CD4-positive, alpha-beta T cell treated with Interleukin-21 for 1 hour (primary cell): ENCODE measurements around the gene EFCAB12.

Experiments used
- DNase-seq: peaks from one replicate; pipeline ENCODE4 v3.0.0-alpha.2; 2020

Gene EFCAB12

GRCh38 chr3:129442947-129443346 lies 14.5 kb upstream of the EFCAB12 start:
- no peak for DNase-seq

- no peak for DNase-seq
Measured at GRCh38 chr3:129442486-129442885, 14.1 kb upstream of the EFCAB12 start.

DNA sequence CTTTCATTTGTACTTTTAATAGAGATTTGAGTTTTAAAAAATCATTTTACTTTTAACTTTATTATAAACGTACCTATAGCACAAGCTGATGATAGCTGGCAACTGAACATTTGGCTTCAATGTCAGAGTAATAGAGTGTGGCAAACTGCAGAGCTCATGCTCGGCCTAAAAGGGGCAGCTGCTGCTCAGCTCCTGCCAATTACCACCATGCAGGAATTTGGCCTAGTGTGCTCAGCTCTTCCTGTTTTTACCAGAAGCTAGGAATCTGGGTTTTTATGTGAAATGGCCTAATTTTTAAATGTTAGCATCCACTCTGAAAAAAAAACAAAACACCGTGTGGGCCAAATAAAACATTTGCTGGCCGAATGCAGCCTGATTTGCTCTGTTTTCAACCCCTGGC lies 13.3 kb upstream of the EFCAB12 start:
- DNase-seq = no peak

DNA sequence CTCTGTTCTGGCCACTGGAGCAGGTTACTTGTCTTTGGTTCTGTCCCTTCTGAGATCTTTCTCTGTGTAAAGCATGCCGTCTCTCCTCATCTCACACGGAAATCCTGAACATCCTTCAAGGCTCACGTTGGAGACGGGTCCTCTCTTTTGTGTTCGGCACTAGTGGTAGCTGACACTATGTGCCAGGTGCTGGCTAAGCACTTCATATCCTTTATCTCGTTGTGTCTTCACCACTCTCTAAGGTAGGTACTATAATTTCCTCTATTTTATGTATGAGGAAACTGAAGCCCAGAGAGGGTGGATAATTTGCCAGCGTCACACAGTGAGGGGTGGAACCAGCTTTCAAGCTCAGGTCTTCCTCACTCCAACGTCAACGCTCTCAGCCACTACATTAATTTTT lies 12.8 kb upstream of the EFCAB12 start:
- DNase-seq = peak; percentile 37

GRCh38 chr3:129440618-129441190 lies 12.3 kb upstream of the EFCAB12 start:
- DNase-seq = peak; percentile 30

GRCh38 chr3:129439817-129440617 lies 11.6 kb upstream of the EFCAB12 start, which contains the start of the genes IFT122 and MBD4:
TSS of gene IFT122 (plus strand) at chr3:129440224. CDS start at chr3:129440331, 107 bp downstream.
TSS of gene MBD4 (minus strand) at chr3:129439948. CDS start at chr3:129439833, 115 bp downstream.
- peak; percentile 99 for DNase-seq

DNA sequence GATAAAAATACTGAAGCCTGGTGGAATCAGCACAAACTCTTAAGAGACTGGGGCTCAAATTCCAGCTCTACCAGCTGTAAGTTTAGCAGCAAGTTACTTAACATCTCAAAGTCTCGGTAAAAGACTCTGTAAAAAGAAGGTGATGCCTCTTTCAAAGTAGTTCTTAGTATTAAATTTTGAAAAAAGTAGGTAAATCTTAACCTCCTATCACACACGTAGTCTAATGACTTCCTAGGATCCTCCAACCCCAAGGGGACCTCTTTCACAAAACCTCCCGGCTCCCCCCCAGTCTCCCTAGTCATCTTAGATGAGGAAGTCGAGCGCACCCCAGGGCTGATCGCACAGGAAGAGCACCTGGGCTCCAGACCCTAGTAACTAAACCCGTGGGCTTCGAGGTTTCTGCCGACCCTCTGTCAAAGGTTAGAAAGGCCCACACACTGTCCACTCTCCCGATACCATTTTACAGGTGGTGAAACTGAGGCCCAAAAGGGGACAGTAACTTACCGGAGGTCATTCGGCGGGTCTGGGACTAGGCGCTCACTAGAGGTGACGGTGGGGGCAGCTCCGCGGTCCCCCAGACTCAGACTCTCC lies 10.9 kb upstream of the EFCAB12 start:
- peak; percentile 38 for DNase-seq

GRCh38 chr3:129435367-129435766 lies 6.9 kb upstream of the EFCAB12 start:
- DNase-seq = no peak

DNA sequence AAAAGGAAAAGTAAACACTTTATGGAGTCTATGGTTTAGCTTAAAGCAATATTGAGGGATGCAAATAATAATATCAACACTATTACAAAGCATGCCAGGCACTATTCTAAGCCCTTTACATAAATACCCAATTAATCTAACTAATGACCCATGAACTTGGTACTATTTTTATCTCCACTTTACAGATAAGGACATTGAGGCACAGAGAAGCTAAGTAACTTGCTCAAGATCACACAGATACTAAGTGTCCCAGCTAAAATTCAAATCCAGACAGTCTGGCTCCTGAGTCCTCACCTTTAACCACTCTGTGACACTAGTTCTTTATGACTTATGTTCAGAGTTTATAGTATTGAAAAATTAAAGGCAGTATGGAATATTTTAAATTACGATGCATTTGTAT lies 5.7 kb upstream of the EFCAB12 start:
- DNase-seq = no peak

DNA sequence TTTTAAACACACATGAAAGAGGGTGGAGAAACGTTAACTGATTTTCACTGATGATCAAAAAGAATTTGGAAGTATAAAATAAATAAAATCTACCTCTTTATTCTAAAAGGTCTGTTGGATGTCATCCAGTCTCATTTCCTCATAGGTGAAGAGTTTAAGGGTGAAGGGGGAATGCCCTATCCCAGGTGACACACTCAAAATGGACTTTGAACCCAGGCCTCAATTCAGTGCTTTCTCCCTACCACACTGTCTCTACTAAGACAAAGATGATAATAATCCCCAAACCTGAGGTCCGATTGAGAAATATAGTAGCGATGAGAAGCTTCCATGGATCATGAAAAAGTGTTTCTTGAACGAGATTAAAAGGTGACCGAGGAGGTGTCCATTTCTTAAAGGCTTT lies 5.1 kb upstream of the EFCAB12 start:
- DNase-seq = no peak

GRCh38 chr3:129432671-129433070 lies 4.2 kb upstream of the EFCAB12 start:
- DNase-seq = no peak

GRCh38 chr3:129432036-129432435 lies 3.6 kb upstream of the EFCAB12 start:
- no peak for DNase-seq

DNA sequence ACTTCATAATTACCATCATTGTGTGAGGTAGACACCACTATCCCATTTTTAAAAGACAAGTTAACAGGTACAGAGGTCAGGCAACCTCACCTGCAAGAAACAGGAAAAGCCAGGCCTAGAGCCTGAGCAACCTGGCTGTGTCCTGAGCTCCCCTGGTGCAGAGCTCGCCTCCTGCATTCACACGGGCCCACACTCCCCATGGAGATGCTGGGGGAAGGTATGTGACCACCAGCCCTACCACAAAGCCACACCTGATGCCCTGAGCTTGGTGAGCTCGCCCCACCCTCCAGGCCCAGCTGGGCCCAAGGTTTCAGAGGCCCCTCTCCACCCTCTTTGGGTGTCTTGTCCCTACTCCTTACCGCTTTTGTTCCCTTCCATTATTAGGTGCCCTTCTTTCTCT lies 1.2 kb upstream of the EFCAB12 start:
- no peak for DNase-seq

GRCh38 chr3:129429080-129429451 lies 630 bp upstream of the EFCAB12 start:
- no peak for DNase-seq

- no peak for DNase-seq
Measured at GRCh38 chr3:129428007-129428375, 445 bp downstream of the EFCAB12 start.

- DNase-seq = no peak
Measured at GRCh38 chr3:129425619-129426018, 2.8 kb downstream of the EFCAB12 start.

DNA sequence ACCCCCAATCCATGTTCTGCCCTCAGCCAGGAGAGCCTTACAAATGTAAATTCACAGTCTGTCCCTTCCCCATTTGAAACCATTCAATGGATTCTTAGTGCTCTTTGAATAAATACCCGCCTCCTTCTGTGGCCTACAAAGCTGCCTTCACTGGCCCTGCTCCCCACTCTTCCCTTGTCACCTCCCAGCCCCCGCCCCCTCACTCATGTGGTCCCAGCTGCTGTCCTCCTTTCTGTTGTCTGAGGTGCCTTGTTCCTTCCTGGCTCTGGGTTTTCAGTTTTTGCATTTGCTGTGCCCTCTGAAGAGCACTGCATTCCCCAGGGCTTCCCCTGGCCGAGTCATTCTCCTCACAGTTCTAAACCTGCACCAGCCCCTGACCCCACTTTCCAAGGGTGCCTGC lies 3.2 kb downstream of the EFCAB12 start:
- no peak for DNase-seq

- no peak for DNase-seq
Measured at GRCh38 chr3:129424185-129424841, 4.1 kb downstream of the EFCAB12 start.

GRCh38 chr3:129422897-129423296 lies 5.5 kb downstream of the EFCAB12 start:
- DNase-seq = no peak

DNA sequence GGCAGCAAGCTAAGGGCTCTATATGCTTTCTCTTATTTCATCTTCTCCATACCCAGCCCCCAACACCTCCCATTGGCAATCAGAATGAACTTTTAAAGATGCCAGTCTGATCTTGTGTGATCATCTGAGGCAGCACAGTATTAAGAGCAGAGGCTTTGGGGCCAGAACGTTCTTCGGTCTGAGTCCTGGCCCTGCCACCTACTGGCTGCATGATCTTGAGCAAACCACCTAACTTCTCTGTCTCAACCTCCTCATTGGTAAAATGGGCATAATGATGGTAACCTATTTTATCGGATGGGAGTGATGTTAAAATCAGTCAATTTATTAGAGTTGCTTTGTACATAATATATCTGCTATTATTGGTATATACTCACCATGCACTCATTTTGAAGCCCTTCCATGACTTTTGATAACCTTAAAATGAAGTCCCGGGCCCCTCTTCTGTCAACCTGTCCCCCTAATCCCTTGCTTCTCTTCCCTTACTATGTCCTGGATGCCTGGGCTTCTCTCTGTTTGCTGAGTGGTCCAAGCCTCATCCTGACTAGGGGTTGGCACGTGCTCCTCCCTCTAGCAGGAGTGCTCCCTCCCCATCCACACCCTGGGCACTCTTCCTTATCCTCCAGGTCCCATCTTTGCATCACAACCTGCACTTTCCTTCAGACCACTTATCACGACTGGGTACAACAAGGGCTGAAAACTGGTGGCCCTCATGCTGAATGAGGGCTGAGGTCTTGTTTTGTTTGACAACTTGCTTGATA lies 6.3 kb downstream of the EFCAB12 start:
- DNase-seq = no peak

DNA sequence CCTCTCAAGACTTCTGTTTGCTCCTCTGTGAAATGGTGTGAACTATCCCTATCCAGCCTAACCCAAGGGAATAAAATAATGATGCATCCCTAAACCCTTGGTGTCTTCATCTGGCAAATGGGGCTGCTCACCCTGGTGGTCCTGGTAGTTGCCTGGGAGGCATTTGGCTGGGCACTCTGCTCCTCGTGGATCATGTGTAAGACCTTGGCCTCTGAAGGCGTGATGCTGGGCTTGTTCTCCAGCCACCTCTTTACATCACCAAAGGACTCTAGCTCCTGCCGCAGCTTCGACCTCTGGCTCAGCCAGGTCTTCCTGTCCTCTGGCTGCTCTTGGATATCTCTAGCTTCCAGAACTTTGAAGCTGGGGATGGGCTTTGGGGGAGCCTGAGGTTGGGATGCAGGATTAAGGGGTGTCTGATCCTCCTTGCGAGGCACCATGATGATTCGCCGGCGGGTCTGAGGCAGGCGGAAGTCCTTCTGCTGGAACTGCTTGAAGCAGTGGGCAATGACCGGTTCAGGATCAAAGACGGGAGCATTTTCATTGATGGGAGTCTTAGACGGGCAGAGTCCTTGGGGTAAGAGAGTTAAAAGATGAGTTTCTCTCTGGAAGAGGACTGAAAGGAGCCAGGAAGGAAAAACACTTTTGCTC lies 7.1 kb downstream of the EFCAB12 start:
- DNase-seq = no peak

GRCh38 chr3:129419476-129419875 lies 9.0 kb downstream of the EFCAB12 start:
- no peak for DNase-seq
